ENCODE data around the gene PRIMA1. TPM values are rescaled to one million over a fixed set of nuclear protein-coding genes. Genes with fewer than 3 reads are reported as not detected.

PRIMA1 gene
- total and polyA plus RNA-seq, 12 donors: 1.8 to 16.3 (median 4.1) TPM

GRCh38 chr14:93685121-93685895, 103.0 kb downstream of the PRIMA1 start:
- no peak for ATAC-seq
- intact Hi-C loops (cut with DNase I): no loop called here
- TF ChIP-seq CTCF (IDR thresholded peaks at IDR 0.05): no peak

GRCh38 chr14:93683226-93683625, 105.1 kb downstream of the PRIMA1 start:
- DNase-seq: no peak
- H3K4me3 ChIP-seq: no peak overlapping the region
- H3K4me1 ChIP-seq: no peaks in the 10 kb centered on the region
- no peaks in the 10 kb centered on the region for H3K36me3 ChIP-seq
- ATAC-seq: peak in 1 of 8 donors; percentile 46
- H3K27ac ChIP-seq: no peak overlapping the region
- intact Hi-C loops (cut with DNase I): no loop called here
- H3K27me3 ChIP-seq: peaks cover 0 to 11% (median 3%) of the 10 kb centered on the region in 7 donors
- no peaks in the 10 kb centered on the region for H3K9me3 ChIP-seq
- TF ChIP-seq CTCF (IDR thresholded peaks at IDR 0.05): no peak
- 49 to 62% methylated on average over 5 of the region's 5 CpGs for WGBS, 2 donors

More at GRCh38 chr14:93685121-93685895, 103.0 kb downstream of the PRIMA1 start:
- no peaks in the 10 kb centered on the region for H3K36me3 ChIP-seq
- no peak for DNase-seq
- H3K27me3 ChIP-seq: peaks cover 0 to 16% (median 3%) of the 10 kb centered on the region in 7 donors
- no peak overlapping the region for H3K4me3 ChIP-seq
- 83 to 89% methylated on average over 13 of the region's 13 CpGs for WGBS, 2 donors
- no peaks in the 10 kb centered on the region for H3K9me3 ChIP-seq
- peaks cover 0 to 5% (median 0%) of the 10 kb centered on the region in 9 donors for H3K4me1 ChIP-seq
- H3K27ac ChIP-seq: no peak overlapping the region

- H3K27me3 ChIP-seq: peaks cover 0 to 7% (median 3%) of the 10 kb centered on the region in 7 donors
- no peak overlapping the region for H3K4me3 ChIP-seq
- DNase-seq: no peak
- H3K9me3 ChIP-seq: no peaks in the 10 kb centered on the region
- TF ChIP-seq CTCF (IDR thresholded peaks at IDR 0.05): no peak
- H3K36me3 ChIP-seq: no peaks in the 10 kb centered on the region
- H3K4me1 ChIP-seq: no peaks in the 10 kb centered on the region
- H3K27ac ChIP-seq: no peak overlapping the region
- no peak for ATAC-seq
- intact Hi-C loops (cut with DNase I): no loop called here
- WGBS, 2 donors: 80 to 85% methylated on average over 2 of the region's 2 CpGs
Measured at GRCh38 chr14:93682459-93682858, 105.8 kb downstream of the PRIMA1 start.

- Histone ChIP-seq H3K4me3 (no peak overlapping the region), H3K4me1 (no peaks in the 10 kb centered on the region), H3K27ac (no peak overlapping the region), H3K36me3 (no peaks in the 10 kb centered on the region), H3K9me3 (no peaks in the 10 kb centered on the region), H3K27me3 (peaks cover 0 to 4% (median 0%) of the 10 kb centered on the region in 7 donors)
- DNase-seq (no peak), ATAC-seq (no peak)
- intact Hi-C loops (cut with DNase I): no loop called here
- no peak for TF ChIP-seq CTCF (IDR thresholded peaks at IDR 0.05)
- 86 to 89% methylated on average over 2 of the region's 2 CpGs for WGBS, 2 donors
Measured at GRCh38 chr14:93676416-93676958, 111.8 kb downstream of the PRIMA1 start.

Measured in heart right ventricle (tissue), 16 donors.